Activated T-cell treated with anti-CD3 and anti-CD28 coated beads for 1 hour (primary cell): ENCODE results near the gene TCERG1L.

ENCODE experiments used
- DNase-seq: peaks from one replicate; pipeline ENCODE4 v3.0.0-alpha.2; 2020; ENCODE audit warnings: low read depth

TCERG1L gene

GRCh38 chr10:131270461-131271190 is 40.9 kb downstream of the TCERG1L start:
- DNase-seq: no peak

- no peak for DNase-seq
These were observed 41.6 kb downstream of the TCERG1L start for GRCh38 chr10:131269776-131270460.

- DNase-seq: no peak
These were observed 43.8 kb downstream of the TCERG1L start for GRCh38 chr10:131267814-131268095.

GRCh38 chr10:131266936-131267813 is 44.3 kb downstream of the TCERG1L start:
- DNase-seq: no peak

- DNase-seq: no peak
These were observed 47.3 kb downstream of the TCERG1L start for GRCh38 chr10:131264110-131264788.

GRCh38 chr10:131261890-131262475 is 49.5 kb downstream of the TCERG1L start:
- no peak for DNase-seq

- no peak for DNase-seq
These were observed 50.9 kb downstream of the TCERG1L start for GRCh38 chr10:131260452-131261211.

- no peak for DNase-seq
These were observed 51.5 kb downstream of the TCERG1L start for GRCh38 chr10:131260031-131260430.

- no peak for DNase-seq
These were observed 52.0 kb downstream of the TCERG1L start for GRCh38 chr10:131259535-131259934.

GRCh38 chr10:131258256-131258655 is 53.3 kb downstream of the TCERG1L start:
- no peak for DNase-seq

- no peak for DNase-seq
These were observed 54.5 kb downstream of the TCERG1L start for GRCh38 chr10:131257027-131257426.

- DNase-seq: no peak
These were observed 56.7 kb downstream of the TCERG1L start for GRCh38 chr10:131254859-131255252.

GRCh38 chr10:131253931-131254858 is 57.3 kb downstream of the TCERG1L start:
- no peak for DNase-seq

- DNase-seq: no peak
These were observed 58.8 kb downstream of the TCERG1L start for GRCh38 chr10:131252567-131253276.

GRCh38 chr10:131251146-131251541 is 60.4 kb downstream of the TCERG1L start:
- no peak for DNase-seq

GRCh38 chr10:131250454-131251145 is 60.9 kb downstream of the TCERG1L start:
- no peak for DNase-seq

GRCh38 chr10:131249955-131250344 is 61.6 kb downstream of the TCERG1L start:
- no peak for DNase-seq

GRCh38 chr10:131249238-131249954 is 62.1 kb downstream of the TCERG1L start:
- DNase-seq: no peak
